T-helper 2 cell treated with Interferon-gamma antibody and Interleukin-4, amounts not matched to agents 5 μg/mL and 100 μg/mL, for 36 hours (primary cell): Measurements from ENCODE around the gene CLASP1.
"Not testable (repeated sequence)": the region's sequence is repeated elsewhere in the genome, so short reads cannot be mapped to it uniquely, and the experiment has no call there.

Experiments
- DNase-seq: peaks from one replicate; pipeline ENCODE4 v3.0.0; 2021; ENCODE audit warnings: low spot score
- H3K27ac Mint-ChIP-seq: one replicate; pipeline ENCODE4 v1.8.0; 2021; ENCODE audit warnings: mild to moderate bottlenecking, mixed read lengths
- H3K27me3 Mint-ChIP-seq: one replicate; pipeline ENCODE4 v1.8.0; 2021; ENCODE audit warnings: low read depth, mixed read lengths
- H3K36me3 Mint-ChIP-seq: one replicate; pipeline ENCODE4 v1.8.0; 2021; ENCODE audit warnings: low read depth, mixed read lengths
- H3K4me1 Mint-ChIP-seq: one replicate; pipeline ENCODE4 v1.8.0; 2021; ENCODE audit warnings: low read depth, mixed read lengths
- H3K4me3 Mint-ChIP-seq: one replicate; pipeline ENCODE4 v1.8.0; 2022; ENCODE audit warnings: mild to moderate bottlenecking, moderate library complexity, mixed read lengths
- H3K9me3 Mint-ChIP-seq: one replicate; pipeline ENCODE4 v1.8.0; 2021; ENCODE audit warnings: mixed read lengths

Gene CLASP1

GRCh38 chr2:121479882-121480522 is 169.3 kb downstream of the CLASP1 start:
- H3K4me3 Mint-ChIP-seq, result no peak overlapping the region
- H3K27ac Mint-ChIP-seq, result no peak overlapping the region
- no peak for DNase-seq
- no peaks in the 10 kb centered on the region for H3K9me3 Mint-ChIP-seq
- H3K4me1 Mint-ChIP-seq, result peaks cover 10% of the 10 kb centered on the region
- H3K27me3 Mint-ChIP-seq, result no peaks in the 10 kb centered on the region
- peaks cover 2% of the 10 kb centered on the region for H3K36me3 Mint-ChIP-seq

DNA sequence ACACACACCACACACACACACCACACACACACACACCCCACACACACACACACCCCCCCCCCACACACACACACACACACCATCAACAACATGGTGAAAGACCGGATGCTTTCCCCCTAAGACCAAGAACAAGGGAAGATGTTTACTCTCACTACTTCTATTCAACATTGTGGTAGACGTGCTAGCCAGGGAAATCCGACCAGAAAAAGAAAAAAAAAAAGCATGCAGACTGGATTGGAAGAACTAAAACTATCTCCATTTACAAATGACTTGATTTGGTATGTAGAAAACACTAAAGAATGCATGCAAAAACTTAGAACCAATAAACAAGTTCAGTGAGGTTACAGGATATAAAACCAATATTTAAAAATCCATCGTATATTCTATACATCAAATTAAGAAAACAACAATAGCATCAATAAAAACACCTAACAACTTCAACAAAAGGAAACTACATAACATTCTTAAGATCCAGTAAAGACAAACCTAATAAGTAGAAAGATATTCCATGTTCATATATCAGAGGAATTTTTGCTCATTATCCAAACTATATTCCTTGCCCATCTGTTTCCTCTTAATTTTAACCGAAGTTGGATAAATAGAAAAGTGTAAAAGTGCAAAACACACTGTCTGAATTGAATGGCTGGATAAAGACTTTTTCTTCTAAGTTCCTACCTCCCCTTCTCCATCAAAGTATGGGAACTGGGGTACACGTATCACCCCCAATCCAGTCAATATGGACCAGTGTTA is 170.1 kb downstream of the CLASP1 start:
- H3K27me3 Mint-ChIP-seq, result no peaks in the 10 kb centered on the region
- peaks cover 10% of the 10 kb centered on the region for H3K4me1 Mint-ChIP-seq
- H3K9me3 Mint-ChIP-seq, result no peaks in the 10 kb centered on the region
- H3K4me3 Mint-ChIP-seq, result no peak overlapping the region
- H3K36me3 Mint-ChIP-seq, result peaks cover under 1% of the 10 kb centered on the region
- H3K27ac Mint-ChIP-seq, result peak overlapping the region; percentile 22
- DNase-seq, result no peak

DNA sequence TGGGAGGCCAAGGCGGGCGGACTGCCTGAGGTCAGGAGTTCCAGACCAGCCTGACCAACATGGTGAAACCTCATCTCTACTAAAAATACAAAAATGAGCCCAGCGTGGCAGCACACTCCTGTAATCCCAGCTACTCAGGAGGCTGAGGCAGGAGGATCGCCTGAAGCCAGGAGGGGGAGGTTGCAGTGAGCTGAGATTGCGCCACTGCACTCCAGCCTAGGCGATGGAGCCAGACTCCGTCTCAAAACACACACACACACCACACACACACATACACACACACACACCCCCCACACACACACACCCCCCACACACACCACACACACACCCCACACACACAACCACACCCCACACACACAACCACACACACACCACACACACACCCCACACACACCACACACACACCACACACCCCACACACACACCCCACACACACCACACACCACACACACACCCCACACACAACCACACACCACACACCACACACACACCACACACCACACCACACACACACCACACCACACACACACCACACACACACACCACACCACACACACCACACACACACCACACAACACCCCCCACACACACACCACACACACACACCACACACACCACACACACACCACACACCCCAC is 170.8 kb downstream of the CLASP1 start:
- H3K4me3 Mint-ChIP-seq, H3K36me3 Mint-ChIP-seq, H3K27ac Mint-ChIP-seq, DNase-seq, H3K9me3 Mint-ChIP-seq, H3K27me3 Mint-ChIP-seq: not testable (repeated sequence)
- peaks cover 13% of the 10 kb centered on the region for H3K4me1 Mint-ChIP-seq

DNA sequence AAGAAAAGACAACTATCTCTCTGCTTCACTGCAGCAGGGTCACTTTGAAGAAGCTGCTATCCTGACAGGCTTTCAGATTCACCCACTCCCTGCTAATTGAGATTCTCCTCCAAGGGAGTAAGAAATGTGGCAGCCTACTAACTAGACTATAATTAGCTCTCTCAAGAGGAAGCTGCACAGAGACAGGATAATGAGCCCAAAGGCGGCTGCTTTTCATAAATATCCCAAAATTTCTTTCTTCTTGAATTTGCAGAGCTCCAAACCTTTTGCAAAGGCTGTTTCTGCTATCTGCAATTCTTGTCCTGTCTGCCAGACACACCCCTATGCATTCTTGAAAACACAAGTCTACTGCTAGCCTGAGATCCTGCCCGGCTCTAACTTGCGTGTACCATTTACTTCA is 172.6 kb downstream of the CLASP1 start:
- Mint-ChIP-seq H3K27ac (no peak overlapping the region), H3K4me1 (peaks cover 26% of the 10 kb centered on the region), H3K27me3 (no peaks in the 10 kb centered on the region)

GRCh38 chr2:121475811-121476571 is 173.3 kb downstream of the CLASP1 start:
- H3K27me3 Mint-ChIP-seq, result no peaks in the 10 kb centered on the region
- peaks cover 6% of the 10 kb centered on the region for H3K36me3 Mint-ChIP-seq
- no peak for DNase-seq
- no peaks in the 10 kb centered on the region for H3K9me3 Mint-ChIP-seq
- no peak overlapping the region for H3K27ac Mint-ChIP-seq
- no peak overlapping the region for H3K4me3 Mint-ChIP-seq
- H3K4me1 Mint-ChIP-seq, result peaks cover 26% of the 10 kb centered on the region

More for the DNA sequence above, 172.6 kb downstream of the CLASP1 start:
- no peak for DNase-seq
- Mint-ChIP-seq H3K4me3 (no peak overlapping the region), H3K9me3 (no peaks in the 10 kb centered on the region), H3K36me3 (peaks cover 4% of the 10 kb centered on the region)

DNA sequence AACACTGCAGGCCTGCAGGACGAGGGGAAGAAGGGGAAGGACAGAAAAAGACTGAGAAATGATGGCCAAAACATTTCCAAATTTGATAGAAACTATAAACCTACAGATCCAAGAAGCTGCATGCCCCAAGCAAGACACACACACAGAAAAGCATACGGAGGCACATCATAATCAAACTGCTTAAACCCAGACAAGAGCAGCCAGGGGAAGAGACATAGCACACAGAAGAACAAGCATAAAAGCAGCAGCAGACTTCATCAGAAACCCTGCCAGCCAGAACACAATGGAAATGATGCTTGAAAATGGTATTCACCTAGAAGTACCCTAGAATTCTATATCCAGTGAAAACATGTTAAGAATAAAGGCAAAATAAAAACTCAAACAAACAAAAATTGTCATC is 175.8 kb downstream of the CLASP1 start:
- no peak overlapping the region for H3K4me3 Mint-ChIP-seq
- no peaks in the 10 kb centered on the region for H3K9me3 Mint-ChIP-seq
- no peaks in the 10 kb centered on the region for H3K27me3 Mint-ChIP-seq
- no peak for DNase-seq
- peaks cover 25% of the 10 kb centered on the region for H3K36me3 Mint-ChIP-seq
- H3K4me1 Mint-ChIP-seq, result peaks cover 24% of the 10 kb centered on the region
- no peak overlapping the region for H3K27ac Mint-ChIP-seq

DNA sequence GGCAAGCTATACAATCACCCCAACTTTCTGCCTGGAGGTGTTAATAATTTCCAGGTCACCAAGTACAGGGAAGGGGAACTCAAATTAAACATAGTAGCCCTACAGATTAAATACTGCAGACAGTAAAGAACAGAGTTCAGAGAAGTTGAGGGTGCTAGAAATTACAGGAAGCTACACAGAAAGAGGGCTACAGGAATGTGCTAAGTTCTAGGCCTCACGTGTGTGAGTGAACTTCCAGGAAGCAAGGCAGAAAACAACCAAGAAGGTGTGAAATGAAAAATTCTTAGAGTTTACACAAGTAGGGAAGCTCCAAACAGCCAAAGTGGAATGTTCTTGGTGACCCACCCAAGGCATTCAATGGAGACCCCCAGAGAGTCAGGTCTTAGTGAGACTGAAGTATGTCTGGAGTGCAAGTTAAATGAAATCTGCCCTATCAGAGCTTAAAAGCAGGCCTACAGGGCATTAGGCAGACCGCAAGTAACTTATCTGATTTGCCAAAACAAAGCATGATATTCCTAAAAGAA is 176.7 kb downstream of the CLASP1 start:
- H3K4me3 Mint-ChIP-seq, result no peak overlapping the region
- H3K27ac Mint-ChIP-seq, result no peak overlapping the region
- peaks cover 24% of the 10 kb centered on the region for H3K4me1 Mint-ChIP-seq

GRCh38 chr2:121471532-121472469 is 177.5 kb downstream of the CLASP1 start:
- Mint-ChIP-seq H3K4me1 (peaks cover 22% of the 10 kb centered on the region), H3K4me3 (no peak overlapping the region), H3K9me3 (no peaks in the 10 kb centered on the region), H3K36me3 (peaks cover 42% of the 10 kb centered on the region), H3K27ac (no peak overlapping the region), H3K27me3 (no peaks in the 10 kb centered on the region)
- DNase-seq, result no peak

More for the DNA sequence above, 176.7 kb downstream of the CLASP1 start:
- DNase-seq, result no peak
- H3K36me3 Mint-ChIP-seq, result peaks cover 35% of the 10 kb centered on the region
- H3K27me3 Mint-ChIP-seq, result no peaks in the 10 kb centered on the region
- no peaks in the 10 kb centered on the region for H3K9me3 Mint-ChIP-seq

DNA sequence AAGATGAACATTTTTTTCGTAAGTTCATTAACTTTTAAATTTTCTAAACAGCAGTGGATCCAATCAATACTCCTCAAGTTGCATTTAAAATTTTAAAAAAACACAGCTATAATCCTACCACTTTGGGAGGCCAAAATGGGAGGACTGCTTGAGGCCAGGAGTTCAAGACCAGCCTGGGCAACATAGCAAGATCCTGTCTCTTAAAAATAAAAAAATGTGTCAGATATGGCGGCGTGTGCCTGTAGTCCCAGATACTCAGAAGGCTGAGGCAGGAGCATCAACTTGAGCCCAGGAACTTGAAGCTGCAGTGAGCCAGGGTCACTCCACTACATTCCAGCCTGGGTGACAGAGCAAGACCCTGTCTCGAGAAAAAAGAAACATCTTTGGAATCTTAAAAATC is 178.3 kb downstream of the CLASP1 start:
- Mint-ChIP-seq H3K9me3 (peaks cover 2% of the 10 kb centered on the region), H3K36me3 (peaks cover 49% of the 10 kb centered on the region), H3K4me3 (no peak overlapping the region), H3K4me1 (peaks cover 17% of the 10 kb centered on the region), H3K27me3 (no peaks in the 10 kb centered on the region), H3K27ac (no peak overlapping the region)
- no peak for DNase-seq

GRCh38 chr2:121469356-121469755 is 179.9 kb downstream of the CLASP1 start:
- no peaks in the 10 kb centered on the region for H3K27me3 Mint-ChIP-seq
- peaks cover 53% of the 10 kb centered on the region for H3K36me3 Mint-ChIP-seq
- H3K27ac Mint-ChIP-seq, result no peak overlapping the region
- DNase-seq, result no peak
- peaks cover 16% of the 10 kb centered on the region for H3K4me1 Mint-ChIP-seq
- H3K4me3 Mint-ChIP-seq, result no peak overlapping the region
- peaks cover 4% of the 10 kb centered on the region for H3K9me3 Mint-ChIP-seq

DNA sequence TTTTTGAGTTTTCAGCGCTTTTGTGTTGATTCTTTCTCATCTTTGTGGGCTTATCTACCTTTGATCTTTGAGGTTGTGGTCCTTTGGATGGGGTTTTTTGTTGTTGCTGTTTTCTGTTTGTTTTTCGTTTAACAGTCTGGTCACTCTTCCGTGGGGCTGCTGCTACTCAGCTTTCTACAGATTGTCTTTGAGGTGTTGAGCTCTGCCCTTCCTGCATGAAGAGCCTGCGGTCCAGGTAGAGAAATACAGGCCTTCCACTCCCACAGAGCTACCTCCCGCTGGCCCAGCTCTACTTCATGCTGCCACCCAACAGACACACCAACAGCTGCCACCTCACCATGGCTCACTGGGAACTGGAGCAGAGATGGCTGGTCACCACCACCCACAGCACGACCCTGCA is 180.3 kb downstream of the CLASP1 start:
- DNase-seq, result no peak
- Mint-ChIP-seq H3K4me1 (peaks cover 16% of the 10 kb centered on the region), H3K9me3 (peaks cover 4% of the 10 kb centered on the region), H3K4me3 (no peak overlapping the region), H3K27ac (no peak overlapping the region), H3K27me3 (no peaks in the 10 kb centered on the region), H3K36me3 (peaks cover 53% of the 10 kb centered on the region)

- Mint-ChIP-seq H3K4me1 (no peaks in the 10 kb centered on the region), H3K27me3 (no peaks in the 10 kb centered on the region), H3K9me3 (no peaks in the 10 kb centered on the region), H3K4me3 (no peak overlapping the region), H3K36me3 (peaks cover 25% of the 10 kb centered on the region), H3K27ac (no peak overlapping the region)
- no peak for DNase-seq
Measured at GRCh38 chr2:121459291-121459690, 190.0 kb downstream of the CLASP1 start.

GRCh38 chr2:121456325-121456724 is 192.9 kb downstream of the CLASP1 start:
- H3K4me3 Mint-ChIP-seq, result no peak overlapping the region
- peaks cover 24% of the 10 kb centered on the region for H3K36me3 Mint-ChIP-seq
- H3K4me1 Mint-ChIP-seq, result no peaks in the 10 kb centered on the region
- no peak for DNase-seq
- H3K27me3 Mint-ChIP-seq, result no peaks in the 10 kb centered on the region
- no peaks in the 10 kb centered on the region for H3K9me3 Mint-ChIP-seq
- H3K27ac Mint-ChIP-seq, result no peak overlapping the region
